AG04449 (cell line): Measurements from ENCODE around the gene LTBP2.

Experiments
- CTCF ChIA-PET: fragments of 350-600 bp; formaldehyde crosslinking; extraction: SDS; loops from one replicate; lab custom pipeline; 2021; ENCODE audit warnings: antibody characterized with exemption; lab: Yijun Ruan, JAX
- POLR2A ChIA-PET: fragments of 400-600, 350-600 bp; formaldehyde crosslinking; extraction: SDS; loops from one replicate; lab custom pipeline; 2020; ENCODE audit warnings: antibody characterized with exemption, inconsistent platforms; lab: Yijun Ruan, JAX
- DNase-seq: peaks from one replicate; pipeline ENCODE4 v3.0.0-alpha.2; 2010; ENCODE audit warnings: low read depth, low spot score
- H3K4me3 ChIP-seq: 2 replicates; pipeline ENCODE4 v1.5.1; 2011; ENCODE audit warnings: low read depth, mild to moderate bottlenecking, control low read depth, low read length
- CTCF ChIP-seq: IDR thresholded peaks from one replicate; pipeline ENCODE4 v1.5.1; 2011; ENCODE audit warnings: mild to moderate bottlenecking, moderate library complexity, low read length, control low read depth, inconsistent platforms; ENCODE audit not compliant: insufficient read depth; ENCODE audit errors: missing control alignments

Gene LTBP2

DNA sequence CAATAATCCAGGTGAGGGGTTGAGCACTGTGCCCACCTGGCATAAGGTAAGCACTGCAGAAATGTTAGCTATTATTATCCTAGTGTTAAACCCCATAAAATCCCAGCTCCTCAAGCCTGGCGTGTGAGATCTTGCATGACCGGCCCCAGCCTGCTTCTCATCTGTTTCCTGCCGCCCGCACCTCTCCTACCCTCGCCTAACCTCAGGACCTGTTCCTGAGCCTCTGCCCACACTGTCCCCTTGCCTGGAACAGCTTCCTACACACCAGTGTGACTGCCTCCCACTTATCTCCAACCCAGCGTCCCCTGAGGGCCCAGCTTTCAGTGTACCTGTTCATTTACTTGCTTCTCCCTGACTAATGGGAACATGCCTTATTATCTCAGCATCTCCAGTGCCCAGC lies 93.8 kb downstream of the LTBP2 start:
- H3K4me3 ChIP-seq = no peak overlapping the region
- ChIA-PET POLR2A (no interaction called here), CTCF (interaction anchor here (0.8 to 1.4 kb wide), 4 partner anchors 9 to 13 kb away, joined by 3 to 5 read pairs (median 4); no protein-coding TSS in a partner anchor)
- DNase-seq = no peak
- TF ChIP-seq CTCF = no peak

- ChIA-PET POLR2A (interaction anchor here (0.7 to 1.0 kb wide), 2 partner anchors 14 to 99 kb away, joined by 3 to 4 read pairs; no protein-coding TSS in a partner anchor), CTCF (interaction anchor here (0.8 to 1.3 kb wide), 3 partner anchors 9 to 13 kb away, joined by 3 to 5 read pairs (median 4); no protein-coding TSS in a partner anchor)
- no peak overlapping the region for H3K4me3 ChIP-seq
- no peak for DNase-seq
- no peak for TF ChIP-seq CTCF
Observed at GRCh38 chr14:74517731-74518130, 94.3 kb downstream of the LTBP2 start.

DNA sequence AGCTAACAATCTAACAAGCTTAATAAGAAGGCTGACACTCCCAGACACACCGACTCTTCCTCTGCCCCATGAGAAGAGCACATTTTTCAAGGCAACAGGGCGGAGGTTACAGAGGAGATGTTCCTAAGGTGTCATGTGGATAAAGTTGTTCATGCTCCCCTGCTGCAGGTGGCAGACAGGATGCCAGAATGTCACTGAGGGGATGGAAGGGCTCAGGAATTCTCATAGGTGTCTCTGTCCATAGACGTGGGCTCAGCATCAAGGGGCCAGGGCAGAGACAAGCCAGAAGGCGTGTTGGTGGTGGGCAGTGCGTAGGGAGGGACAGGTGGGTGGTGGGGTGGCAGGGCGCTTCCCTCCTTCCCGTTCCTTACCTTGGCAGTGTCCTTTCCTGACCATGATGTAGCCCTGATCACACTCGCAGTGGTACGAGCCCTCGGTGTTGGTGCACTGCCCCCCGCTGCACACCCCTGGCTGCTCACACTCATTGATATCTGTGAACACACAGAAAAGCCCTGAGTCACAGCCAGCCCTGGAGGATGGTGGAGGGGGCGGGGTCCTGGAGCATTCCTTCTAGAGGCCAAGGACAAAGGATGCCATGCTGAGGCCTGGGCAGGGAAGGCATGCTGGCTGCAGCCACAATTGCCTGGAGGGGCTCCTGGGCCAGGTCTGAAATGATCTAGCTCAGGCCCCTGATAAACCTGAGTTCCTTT lies 95.4 kb downstream of the LTBP2 start:
- no peak overlapping the region for H3K4me3 ChIP-seq
- ChIA-PET POLR2A (interaction anchor here (1.0 kb wide), 1 partner anchor 13 kb away, joined by 3 read pairs; no protein-coding TSS in a partner anchor), CTCF (interaction anchor here (1.1 to 1.9 kb wide), 3 partner anchors 10 to 12 kb away, joined by 4 to 7 read pairs (median 4); no protein-coding TSS in a partner anchor)
- no peak for TF ChIP-seq CTCF
- no peak for DNase-seq

DNA sequence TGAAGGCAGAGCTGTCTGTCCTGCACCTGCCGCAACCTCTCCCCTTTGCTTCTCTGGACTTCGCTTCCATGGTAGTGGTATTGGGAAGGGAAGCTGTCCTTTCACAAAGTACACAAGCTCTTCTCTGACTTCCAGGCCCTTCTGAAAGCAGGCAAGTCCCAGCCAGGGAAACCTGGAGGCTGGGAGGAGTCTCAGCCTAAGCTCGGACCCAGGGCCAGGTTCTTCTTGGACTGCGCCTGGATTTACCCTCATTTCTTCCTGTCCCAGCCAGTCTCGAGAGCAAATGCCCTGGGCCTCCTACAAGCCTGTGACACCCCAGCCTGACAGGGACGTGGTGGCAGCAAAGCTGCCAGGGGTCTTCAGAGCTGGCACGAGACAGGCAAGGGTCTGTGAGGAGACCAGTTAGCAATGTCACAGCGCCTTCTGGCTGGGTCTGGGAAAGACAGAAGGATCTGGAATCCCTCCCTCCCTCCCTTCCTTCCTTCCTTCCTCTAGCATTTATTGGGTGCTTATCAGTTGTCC lies 96.1 kb downstream of the LTBP2 start:
- no peak overlapping the region for H3K4me3 ChIP-seq
- ChIA-PET CTCF (interaction anchor here (1.1 to 1.9 kb wide), 2 partner anchors 10 to 11 kb away, joined by 4 to 7 read pairs; no protein-coding TSS in a partner anchor), POLR2A (no interaction called here)
- no peak for TF ChIP-seq CTCF
- DNase-seq = no peak

DNA sequence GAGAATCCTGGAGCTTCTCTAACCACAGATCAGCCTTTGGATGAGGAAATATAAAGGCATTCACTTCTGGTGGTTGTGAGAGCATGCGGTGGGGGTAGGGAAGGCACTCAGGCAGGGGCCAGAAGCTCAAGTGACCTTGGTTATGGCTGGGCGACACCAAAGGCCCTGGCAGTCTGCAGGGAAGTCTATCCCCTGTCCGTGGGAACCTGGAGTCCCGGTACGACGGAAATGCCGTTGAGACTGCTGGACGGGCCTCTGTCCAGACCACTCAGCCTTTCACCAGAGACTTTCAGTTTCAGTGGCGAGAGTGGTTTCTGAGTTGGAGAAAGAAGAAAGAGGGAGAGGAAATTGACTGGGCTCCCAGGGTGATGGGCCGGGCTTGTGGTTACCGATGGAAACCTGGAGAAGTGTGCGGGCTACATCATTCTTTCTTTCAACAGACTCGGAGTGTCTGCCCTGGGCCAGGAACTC lies 97.5 kb downstream of the LTBP2 start:
- POLR2A ChIA-PET = no interaction called here
- no peak overlapping the region for H3K4me3 ChIP-seq

More for the DNA sequence above, 97.5 kb downstream of the LTBP2 start:
- CTCF ChIA-PET = interaction anchor here (0.9 to 1.9 kb wide), 5 partner anchors 10 to 98 kb away, joined by 3 to 7 read pairs (median 4); partner anchors contain the start of gene LTBP2
- no peak for TF ChIP-seq CTCF
- no peak for DNase-seq
